ENCODE measurements around the gene CAMTA1. TPM values are rescaled to one million over a fixed set of nuclear protein-coding genes. Genes with fewer than 3 reads are reported as not detected.

The CAMTA1 gene
- total RNA-seq, 1 experiment from 2014 or later, result 60.0 TPM

- intact Hi-C loops (cut with micrococcal nuclease; ENCODE audit: unreplicated experiment), result no loop called here
- no TSS peak for BruUV-seq (replicated peaks)
- H3K9me3 ChIP-seq, result no peaks in the 10 kb centered on the region
- TF ChIP-seq CTCF (IDR thresholded peaks at IDR 0.05; ENCODE audit: insufficient read depth in 1 of 2, low read depth in 1 of 2, low read length in 1 of 2, severe bottlenecking in 1 of 2, unreplicated experiment in 1 of 2), result no peak
- H3K27me3 ChIP-seq (replicated peaks; ENCODE audit: control insufficient read depth, insufficient read depth, low read length), result no peaks in the 10 kb centered on the region
- no peaks in the 10 kb centered on the region for H3K36me3 ChIP-seq (ENCODE audit: control insufficient read depth, insufficient read depth, low read length)
- no peak overlapping the region for H3K4me3 ChIP-seq (ENCODE audit: low read depth, low read length)
- H3K4me1 ChIP-seq, result peaks cover 7% of the 10 kb centered on the region; the same call in 1 of the 2 replicates
- ChIA-PET POLR2A (no interaction called here), CTCF (no interaction called here)
- no peak overlapping the region for H3K27ac Mint-ChIP-seq (ENCODE audit: unreplicated experiment)
- H3K36me3 Mint-ChIP-seq (ENCODE audit: insufficient read depth, unreplicated experiment), result peaks cover 7% of the 10 kb centered on the region
- no peak overlapping the region for H3K4me3 Mint-ChIP-seq (ENCODE audit: unreplicated experiment)
- H3K9me3 Mint-ChIP-seq (ENCODE audit: unreplicated experiment), result no peaks in the 10 kb centered on the region
- no peak for DNase-seq
- H3K27me3 Mint-ChIP-seq (ENCODE audit: insufficient read depth, unreplicated experiment), result no peaks in the 10 kb centered on the region
- H3K4me1 Mint-ChIP-seq (ENCODE audit: low read depth, unreplicated experiment), result peaks cover 27% of the 10 kb centered on the region
These were observed 73.3 kb downstream of the CAMTA1 start for GRCh38 chr1:6858596-6858995.

DNA sequence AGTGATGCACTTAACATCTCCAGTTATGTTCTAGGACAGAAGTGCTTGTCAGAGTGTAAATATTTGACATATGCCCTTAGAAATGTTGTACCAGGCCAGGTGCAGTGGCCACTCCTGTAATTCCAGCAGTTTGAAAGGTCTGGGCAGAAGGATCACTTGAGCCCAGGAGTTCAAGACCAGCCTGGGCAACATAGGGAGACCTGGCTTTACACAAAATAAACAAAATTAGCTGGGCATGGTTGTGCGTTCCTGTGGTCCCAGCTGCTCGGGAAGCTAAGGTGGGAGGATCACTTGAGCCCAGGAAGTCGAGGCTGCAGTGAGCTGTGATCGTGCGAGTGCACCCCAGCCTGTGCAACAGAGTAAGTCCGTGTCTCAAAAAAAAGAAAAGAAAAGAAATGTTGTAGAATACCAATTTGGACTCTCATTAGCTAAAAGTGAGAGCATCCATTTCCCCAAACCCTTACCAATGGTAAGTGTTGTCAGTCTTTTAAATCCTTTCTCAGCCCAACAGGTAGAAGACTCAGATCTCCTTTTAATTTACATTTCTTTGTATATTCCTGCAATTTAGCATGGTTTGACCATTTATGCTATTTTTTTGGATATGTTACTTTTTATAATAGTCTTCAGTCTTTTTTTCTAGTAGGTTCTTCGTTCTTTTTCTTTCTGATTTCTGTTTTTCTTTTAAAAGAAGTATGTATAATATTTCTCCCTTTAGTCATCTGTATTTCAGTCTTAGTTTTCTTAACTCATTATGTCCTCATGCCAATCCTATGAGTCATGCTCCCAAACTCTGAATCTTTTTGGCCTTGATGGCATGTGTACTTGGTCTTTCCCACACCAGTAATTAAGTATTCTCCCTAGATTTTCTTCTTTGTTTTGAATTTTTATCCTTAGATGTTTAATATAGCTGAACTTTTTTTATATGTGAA, 74.4 kb downstream of the CAMTA1 start:
- Mint-ChIP-seq H3K27ac (ENCODE audit: unreplicated experiment) (peak overlapping the region; percentile 30), H3K4me3 (ENCODE audit: unreplicated experiment) (no peak overlapping the region), H3K9me3 (ENCODE audit: unreplicated experiment) (no peaks in the 10 kb centered on the region), H3K27me3 (ENCODE audit: insufficient read depth, unreplicated experiment) (no peaks in the 10 kb centered on the region), H3K36me3 (ENCODE audit: insufficient read depth, unreplicated experiment) (peaks cover 7% of the 10 kb centered on the region), H3K4me1 (ENCODE audit: low read depth, unreplicated experiment) (peaks cover 27% of the 10 kb centered on the region)
- CTCF ChIA-PET, result no interaction called here
- Histone ChIP-seq H3K4me1 (peaks cover 7% of the 10 kb centered on the region; the same call in 1 of the 2 replicates), H3K27me3 (replicated peaks; ENCODE audit: control insufficient read depth, insufficient read depth, low read length) (no peaks in the 10 kb centered on the region), H3K9me3 (no peaks in the 10 kb centered on the region), H3K36me3 (ENCODE audit: control insufficient read depth, insufficient read depth, low read length) (no peaks in the 10 kb centered on the region), H3K4me3 (ENCODE audit: low read depth, low read length) (no peak overlapping the region)
- POLR2A ChIA-PET, result no interaction called here
- no peak for DNase-seq
- no peak for TF ChIP-seq CTCF (IDR thresholded peaks at IDR 0.05; ENCODE audit: insufficient read depth in 1 of 2, low read depth in 1 of 2, low read length in 1 of 2, severe bottlenecking in 1 of 2, unreplicated experiment in 1 of 2)
- intact Hi-C loops (cut with micrococcal nuclease; ENCODE audit: unreplicated experiment), result no loop called here
- BruUV-seq (replicated peaks), result no TSS peak

DNA sequence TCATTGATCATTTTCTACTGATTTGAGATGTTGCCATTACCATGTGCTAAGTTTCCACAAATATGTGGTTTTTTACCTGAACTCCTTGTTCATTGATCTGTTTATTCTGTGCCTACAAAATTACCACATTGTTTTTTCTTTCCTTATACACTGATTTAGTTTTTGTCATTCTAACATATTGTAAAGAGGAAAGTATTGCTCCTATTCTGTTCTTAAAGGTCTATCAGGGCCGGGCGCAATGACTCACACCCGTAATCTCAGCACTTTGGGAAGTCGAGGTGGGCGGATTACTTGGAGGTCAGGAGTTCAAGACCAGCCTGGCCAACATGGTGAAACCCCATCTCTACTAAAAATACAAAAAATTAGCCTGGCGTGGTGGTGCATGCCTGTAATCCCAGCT, 75.1 kb downstream of the CAMTA1 start:
- Mint-ChIP-seq H3K27me3 (ENCODE audit: insufficient read depth, unreplicated experiment) (no peaks in the 10 kb centered on the region), H3K4me3 (ENCODE audit: unreplicated experiment) (no peak overlapping the region), H3K36me3 (ENCODE audit: insufficient read depth, unreplicated experiment) (peaks cover 7% of the 10 kb centered on the region), H3K27ac (ENCODE audit: unreplicated experiment) (peak overlapping the region; percentile 30), H3K9me3 (ENCODE audit: unreplicated experiment) (no peaks in the 10 kb centered on the region), H3K4me1 (ENCODE audit: low read depth, unreplicated experiment) (peaks cover 27% of the 10 kb centered on the region)
- intact Hi-C loops (cut with micrococcal nuclease; ENCODE audit: unreplicated experiment), result no loop called here
- no TSS peak for BruUV-seq (replicated peaks)
- Histone ChIP-seq H3K9me3 (no peaks in the 10 kb centered on the region), H3K4me1 (peaks cover 7% of the 10 kb centered on the region; the same call in 1 of the 2 replicates), H3K4me3 (ENCODE audit: low read depth, low read length) (no peak overlapping the region), H3K27me3 (replicated peaks; ENCODE audit: control insufficient read depth, insufficient read depth, low read length) (no peaks in the 10 kb centered on the region), H3K36me3 (ENCODE audit: control insufficient read depth, insufficient read depth, low read length) (no peaks in the 10 kb centered on the region)
- CTCF ChIA-PET, result no interaction called here
- TF ChIP-seq CTCF (IDR thresholded peaks at IDR 0.05; ENCODE audit: insufficient read depth in 1 of 2, low read depth in 1 of 2, low read length in 1 of 2, severe bottlenecking in 1 of 2, unreplicated experiment in 1 of 2), result no peak
- no peak for DNase-seq
- POLR2A ChIA-PET, result no interaction called here
